GM12892 (cell line): Measurements from ENCODE around the gene SIK2.

Experiments
- POLR2A ChIP-seq: IDR thresholded peaks from 2 replicates; pipeline ENCODE4 v1.6.1; 2011; ENCODE audit warnings: low read depth, low read length, control low read depth
- POLR2AphosphoS5 ChIP-seq: IDR thresholded peaks from 2 replicates; pipeline ENCODE4 v1.6.1; 2011; ENCODE audit warnings: low read depth, low read length, control low read depth
- TAF1 ChIP-seq: IDR thresholded peaks from 2 replicates; pipeline ENCODE4 v1.6.1; 2011; ENCODE audit warnings: low read depth, mild to moderate bottlenecking, control low read depth, low read length, borderline replicate concordance

GRCh38 chr11:111574373-111575225 is 27.6 kb upstream of the SIK2 start:
- TF ChIP-seq POLR2A (no peak), POLR2AphosphoS5 (no peak), TAF1 (no peak)
